HepG2 (cell line): ENCODE data around the gene OAS1. TPM values are rescaled to one million over a fixed set of nuclear protein-coding genes. Genes with fewer than 3 reads are reported as not detected.

Experiments
- ATAC-seq: fragments of 200-7000 bp; cut with Tn5 transposase; 3 replicates; pipeline ENCODE4 v1.9.1; 2020; ENCODE audit warnings: mild to moderate bottlenecking, moderate library complexity
- BruUV-seq: library from RNA; stranded (reverse); fragments of 400-500 nt; replicated peaks from 2 replicates; lab custom pipeline; 2021; lab: Mats Ljungman, UMichigan
- CTCF ChIA-PET: fragments of 300-600 bp; formaldehyde crosslinking; extraction: SDS; loops from one replicate; lab custom pipeline; 2021; ENCODE audit warnings: low total read pairs, inconsistent platforms, low intra/inter-chr PET ratio; lab: Yijun Ruan, JAX
- POLR2A ChIA-PET: fragments of 350-600 bp; sonication (Branson Sonifier 250); formaldehyde crosslinking; loops from one replicate; lab custom pipeline; 2020; ENCODE audit warnings: antibody characterized with exemption, inconsistent platforms; lab: Yijun Ruan, JAX
- DNase-seq: peaks from one replicate; pipeline ENCODE4 v3.0.0-alpha.2; 2015; ENCODE audit warnings: low spot score
- FAIRE-seq: peaks from 3 replicates; lab custom pipeline; 2011; peaks lifted over from hg19 to GRCh38; lab: Jason Lieb, UNC
- H2AFZ ChIP-seq: one replicate; pipeline ENCODE4 v1.6.1; 2011; ENCODE audit warnings: low read length, inconsistent platforms
- H3K27ac ChIP-seq: fragments of 300-600 bp; 3 replicates; pipeline ENCODE4 v1.8.0; 2011; ENCODE audit warnings: mixed run types, mild to moderate bottlenecking, mixed read lengths, low read length, inconsistent platforms; ENCODE audit not compliant: insufficient read depth; ENCODE audit errors: extremely low read length
- H3K27me3 ChIP-seq, 2 experiments: fragments of 200-600 bp in 1 of 2; 2 replicates in 1 of 2; 3 replicates in 1 of 2; pipeline versions ENCODE4 v1.6.0 to v1.8.0; 2011; ENCODE audit warnings: low read length in 2 of 2, mild to moderate bottlenecking in 2 of 2, moderate library complexity in 2 of 2, inconsistent platforms in 1 of 2; ENCODE audit not compliant: insufficient read depth in 2 of 2, control insufficient read depth in 1 of 2
- H3K36me3 ChIP-seq, 2 experiments: fragments of 200-600 bp in 1 of 2; replicated peaks in 1 of 2; 2 replicates in 1 of 2; 3 replicates in 1 of 2; pipeline versions ENCODE4 v1.5.1 to v1.8.0; 2011; ENCODE audit warnings: low read length in 2 of 2, inconsistent platforms in 1 of 2; ENCODE audit not compliant: insufficient read depth in 2 of 2, control insufficient read depth in 1 of 2
- H3K4me1 ChIP-seq: 2 replicates; pipeline ENCODE4 v1.5.1; 2012; ENCODE audit warnings: low read length, inconsistent platforms; ENCODE audit not compliant: insufficient read depth
- H3K4me2 ChIP-seq: 2 replicates; pipeline ENCODE4 v1.6.0; 2011; ENCODE audit warnings: low read depth, low read length, inconsistent platforms
- H3K4me3 ChIP-seq, 3 experiments: fragments of 200-600 bp in 1 of 3; sonication (generic), shearing (Covaris generic) in 1 of 3; replicated peaks in 1 of 3; 2 replicates each; pipeline ENCODE4 v1.5.1; 2011 to 2016; ENCODE audit warnings: low read length in 3 of 3, inconsistent platforms in 2 of 3, low read depth in 2 of 3, mild to moderate bottlenecking in 2 of 3, control low read depth in 1 of 3, mixed read lengths in 1 of 3; ENCODE audit not compliant: insufficient read depth in 1 of 3
- H3K79me2 ChIP-seq: one replicate; pipeline ENCODE4 v1.6.1; 2011; ENCODE audit warnings: low read length, inconsistent platforms; ENCODE audit not compliant: insufficient read depth
- H3K9ac ChIP-seq: 2 replicates; pipeline ENCODE4 v1.6.0; 2011; ENCODE audit warnings: mild to moderate bottlenecking, low read depth, low read length, inconsistent platforms; ENCODE audit not compliant: insufficient read depth
- H3K9me3 ChIP-seq: 2 replicates; pipeline ENCODE4 v1.5.1; 2012; ENCODE audit warnings: mild to moderate bottlenecking, low read length
- H4K20me1 ChIP-seq: 2 replicates; pipeline ENCODE4 v1.6.0; 2011; ENCODE audit warnings: inconsistent platforms, mild to moderate bottlenecking, low read length, moderate library complexity; ENCODE audit not compliant: insufficient read depth
- CHD2 ChIP-seq: IDR thresholded peaks from 2 replicates; pipeline ENCODE4 v1.6.1; 2011; ENCODE audit warnings: low read depth, low read length, improper control_type of control experiment
- FOXA3 ChIP-seq: IDR thresholded peaks from 2 replicates; pipeline ENCODE4 v1.6.1; 2016; ENCODE audit warnings: missing genetic modification reagents, missing compliant biosample characterization
- GATAD2A ChIP-seq: IDR thresholded peaks from 2 replicates; pipeline ENCODE4 v1.6.1; 2016
- MTA3 ChIP-seq: sonication (generic); formaldehyde crosslinking; IDR thresholded peaks from 2 replicates; pipeline ENCODE4 v1.4.0; 2020; ENCODE audit warnings: missing genetic modification reagents
- NR2C2 ChIP-seq: sonication (generic); formaldehyde crosslinking; IDR thresholded peaks from 2 replicates; pipeline ENCODE4 v1.4.0; 2020; ENCODE audit warnings: missing genetic modification reagents, mild to moderate bottlenecking, moderate library complexity, borderline replicate concordance
- RARA ChIP-seq: IDR thresholded peaks from 2 replicates; pipeline ENCODE4 v1.6.1; 2016; ENCODE audit warnings: missing genetic modification reagents, missing compliant biosample characterization
- RBAK ChIP-seq: sonication (generic); formaldehyde crosslinking; IDR thresholded peaks from 2 replicates; pipeline ENCODE4 v1.5.1; 2020; ENCODE audit warnings: mild to moderate bottlenecking, missing genetic modification reagents
- RXRA ChIP-seq: sonication (generic); formaldehyde crosslinking; IDR thresholded peaks from 2 replicates; pipeline ENCODE4 v1.5.1; 2020; ENCODE audit warnings: missing genetic modification reagents
- SAFB2 ChIP-seq: sonication (generic); formaldehyde crosslinking; IDR thresholded peaks from 2 replicates; pipeline ENCODE4 v1.5.1; 2020; ENCODE audit warnings: missing genetic modification reagents, low read depth, mild to moderate bottlenecking, borderline replicate concordance
- ZNF614 ChIP-seq: IDR thresholded peaks from 2 replicates; pipeline ENCODE4 v1.6.1; 2018; ENCODE audit warnings: missing biosample characterization, missing genetic modification reagents, inconsistent platforms, borderline replicate concordance
- ZNF841 ChIP-seq: sonication (generic); formaldehyde crosslinking; IDR thresholded peaks from 2 replicates; pipeline ENCODE4 v1.8.1; 2023; ENCODE audit warnings: missing genetic modification reagents, borderline replicate concordance
- in situ Hi-C: cut with HindIII; loops from 2 replicates; pipeline ENCODE4 v1.10.0; 2017; ENCODE audit warnings: low pct_unique_long_range_greater_than_20kb; ENCODE audit not compliant: extremely low pct_ligation_motif_present
- intact Hi-C: fragments of 100-400 bp; cut with micrococcal nuclease; formaldehyde crosslinking; loops from one replicate; pipeline ENCODE4 v1.10.0; 2022; ENCODE audit not compliant: unreplicated experiment
- polyA plus RNA-seq, 8 experiments: library from polyadenylated mRNA; depleted of rRNA in 3 of 8; stranded (reverse) in 7 of 8; unstranded in 1 of 8; fragments of >200 nt; fragmentation: Illumina TruSeq in 4 of 8; extraction: Trizol in 4 of 8; gene quantifications; 2 replicates each; pipeline versions ENCODE4 v1.2.1 to v1.2.3, GENCODE V29; 2011 to 2016; ENCODE audit warnings: low read depth in 4 of 8, missing spikeins in 1 of 8, mixed read lengths in 1 of 8; ENCODE audit not compliant: insufficient read depth in 1 of 8
- total RNA-seq, 5 experiments: library from RNA; depleted of rRNA; stranded (reverse); fragments of >200 nt; fragmentation: Illumina TruSeq; extraction: Trizol; gene quantifications; 2 replicates each; pipeline ENCODE4 v1.2.3, GENCODE V29; 2016; ENCODE audit warnings: low read depth in 1 of 5
- TF ChIP-seq, protein P1 (sequence below), 2 experiments: sonication (generic) in 1 of 2; formaldehyde crosslinking in 1 of 2; IDR thresholded peaks; 2 replicates each; pipeline versions ENCODE4 v1.4.0 to v1.6.1; 2018 to 2020; ENCODE audit warnings: missing genetic modification reagents in 2 of 2, borderline replicate concordance in 1 of 2, low read depth in 1 of 2, mild to moderate bottlenecking in 1 of 2, missing biosample characterization in 1 of 2

Gene OAS1
- total and polyA plus RNA-seq, 2 of the 13 experiments (the other 11 are each of a cell fraction or from before 2014, with no cell fraction given): 6.5 to 10.6 TPM

- ChIA-PET POLR2A (no interaction called here), CTCF (no interaction called here)
- ATAC-seq: no peak
- H3K4me2 ChIP-seq: no peak overlapping the region
- FAIRE-seq: no peak
- no peak overlapping the region for H3K27ac ChIP-seq
- H4K20me1 ChIP-seq: no peaks in the 10 kb centered on the region
- H3K9me3 ChIP-seq: no peaks in the 10 kb centered on the region
- TF ChIP-seq, protein P1, sequence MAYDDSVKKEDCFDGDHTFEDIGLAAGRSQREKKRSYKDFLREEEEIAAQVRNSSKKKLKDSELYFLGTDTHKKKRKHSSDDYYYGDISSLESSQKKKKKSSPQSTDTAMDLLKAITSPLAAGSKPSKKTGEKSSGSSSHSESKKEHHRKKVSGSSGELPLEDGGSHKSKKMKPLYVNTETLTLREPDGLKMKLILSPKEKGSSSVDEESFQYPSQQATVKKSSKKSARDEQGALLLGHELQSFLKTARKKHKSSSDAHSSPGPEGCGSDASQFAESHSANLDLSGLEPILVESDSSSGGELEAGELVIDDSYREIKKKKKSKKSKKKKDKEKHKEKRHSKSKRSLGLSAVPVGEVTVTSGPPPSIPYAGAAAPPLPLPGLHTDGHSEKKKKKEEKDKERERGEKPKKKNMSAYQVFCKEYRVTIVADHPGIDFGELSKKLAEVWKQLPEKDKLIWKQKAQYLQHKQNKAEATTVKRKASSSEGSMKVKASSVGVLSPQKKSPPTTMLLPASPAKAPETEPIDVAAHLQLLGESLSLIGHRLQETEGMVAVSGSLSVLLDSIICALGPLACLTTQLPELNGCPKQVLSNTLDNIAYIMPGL (CRISPR knock-in tag; IDR thresholded peaks at IDR 0.05; ENCODE audit: borderline replicate concordance in 1 of 2, low read depth in 1 of 2): no peak
- TF ChIP-seq GATAD2A (CRISPR knock-in tag) (no peak), MTA3 (CRISPR knock-in tag) (no peak), CHD2 (no peak), RARA (CRISPR knock-in tag) (no peak), SAFB2 (CRISPR knock-in tag) (no peak), FOXA3 (CRISPR knock-in tag) (no peak), NR2C2 (no peak), RXRA (no peak), RBAK (CRISPR knock-in tag) (no peak), ZNF841 (CRISPR knock-in tag) (no peak), ZNF614 (CRISPR knock-in tag) (no peak)
- no peaks in the 10 kb centered on the region for H3K79me2 ChIP-seq
- in situ Hi-C loops: no loop called here
- no peak overlapping the region for H3K9ac ChIP-seq
- DNase-seq: no peak
- H3K27me3 ChIP-seq: peaks cover 4 to 37% of the 10 kb centered on the region in 2 experiments
- H3K4me3 ChIP-seq: no peak overlapping the region
- H2AFZ ChIP-seq: no peak overlapping the region
- H3K4me1 ChIP-seq: no peaks in the 10 kb centered on the region
- intact Hi-C loops: no loop called here
- BruUV-seq: no TSS peak
- no peaks in the 10 kb centered on the region for H3K36me3 ChIP-seq
These were observed 12.6 kb upstream of the OAS1 start for GRCh38 chr12:112894128-112894527.
